CD4-positive, alpha-beta T cell treated with Interleukin-17A for 4 hours (primary cell): ENCODE measurements around the gene GALNT18.

Experiments used
- DNase-seq: peaks from one replicate; pipeline ENCODE4 v3.0.0-alpha.2; 2020; ENCODE audit warnings: mixed read lengths

GALNT18 gene

GRCh38 chr11:11293798-11294550, 327.8 kb downstream of the GALNT18 start:
- no peak for DNase-seq

DNA sequence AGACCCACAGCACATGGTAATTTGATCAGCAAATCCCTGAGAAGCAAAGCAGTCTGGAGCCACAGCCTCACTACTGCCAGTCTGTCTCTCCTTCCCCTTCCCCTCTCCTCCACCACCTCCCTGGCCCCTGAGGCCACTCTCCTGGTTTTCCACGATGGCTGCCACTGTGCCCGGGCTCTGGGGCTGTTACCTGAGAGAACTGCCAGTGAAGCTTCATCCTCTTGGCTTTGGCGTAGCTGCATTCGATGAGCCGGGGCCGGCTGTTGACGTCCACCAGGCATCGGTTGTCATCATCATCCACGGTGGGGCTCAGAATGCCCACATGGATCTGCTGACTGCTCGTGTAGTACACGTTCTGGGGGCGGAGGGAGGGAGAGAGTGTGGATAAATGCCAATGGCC, 329.0 kb downstream of the GALNT18 start:
- no peak for DNase-seq

DNA sequence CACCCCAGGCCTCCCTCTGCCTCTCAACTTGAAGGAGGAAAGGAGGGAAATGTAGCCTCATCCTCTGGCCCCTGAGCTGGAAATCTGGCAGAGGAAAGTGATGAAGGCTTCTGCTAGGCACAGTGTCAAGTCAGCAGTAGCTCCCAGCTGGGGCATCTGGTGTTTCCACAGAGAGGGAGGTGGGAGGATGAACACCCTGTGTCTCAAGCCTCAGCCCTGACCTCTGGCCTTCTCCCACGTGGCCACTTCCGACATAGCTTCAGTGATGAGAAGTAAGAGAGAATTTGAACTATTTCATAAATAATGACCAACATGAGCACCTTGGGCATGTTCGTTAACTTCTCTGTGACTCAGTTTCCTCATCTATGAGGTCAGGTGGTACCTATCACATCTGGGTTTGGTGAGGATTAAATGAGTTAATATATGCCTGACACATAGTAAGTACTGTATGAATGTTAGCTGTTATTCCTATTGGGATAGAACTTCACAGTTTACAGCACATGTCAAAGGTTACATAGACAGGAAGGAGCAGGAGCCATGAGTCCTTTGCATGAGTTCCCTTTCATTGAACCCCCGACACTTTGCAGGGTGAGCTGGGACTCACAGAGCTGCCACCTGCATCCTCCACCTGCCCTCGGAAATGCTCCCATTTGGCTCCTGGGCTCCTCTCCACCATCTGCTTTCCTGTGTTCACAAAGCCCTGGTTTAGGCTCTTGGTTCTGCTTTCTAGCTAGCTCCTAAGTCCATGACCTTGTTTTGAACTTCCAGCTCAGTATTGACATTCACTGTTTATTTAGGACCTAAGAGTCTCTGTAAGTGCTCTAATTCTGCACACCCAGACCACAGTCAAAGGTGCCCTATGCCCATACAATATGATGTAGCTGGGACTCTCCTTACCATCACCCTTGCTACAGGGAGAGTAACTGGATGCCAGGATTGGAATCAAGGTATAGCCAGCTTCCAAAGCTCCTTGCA, 330.5 kb downstream of the GALNT18 start:
- no peak for DNase-seq

DNA sequence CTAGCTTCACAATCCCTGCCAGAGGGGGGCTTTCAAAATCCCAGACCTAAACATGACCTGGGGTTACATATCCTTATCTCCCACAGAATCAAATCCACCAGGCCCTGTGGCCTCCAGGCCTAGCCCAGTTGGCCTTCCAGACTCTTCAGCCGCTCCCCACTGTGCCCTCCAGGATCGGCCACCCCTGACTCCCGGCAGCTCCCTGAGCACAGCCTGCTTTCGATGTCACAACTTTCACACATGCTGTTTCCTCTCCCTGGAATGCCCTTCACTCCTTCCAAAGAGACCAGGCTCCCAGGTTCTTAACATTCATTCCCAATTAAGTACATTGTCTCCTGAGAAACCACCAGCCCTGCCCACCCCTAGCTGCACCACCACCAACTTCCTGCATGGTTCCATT, 331.5 kb downstream of the GALNT18 start:
- no peak for DNase-seq

DNA sequence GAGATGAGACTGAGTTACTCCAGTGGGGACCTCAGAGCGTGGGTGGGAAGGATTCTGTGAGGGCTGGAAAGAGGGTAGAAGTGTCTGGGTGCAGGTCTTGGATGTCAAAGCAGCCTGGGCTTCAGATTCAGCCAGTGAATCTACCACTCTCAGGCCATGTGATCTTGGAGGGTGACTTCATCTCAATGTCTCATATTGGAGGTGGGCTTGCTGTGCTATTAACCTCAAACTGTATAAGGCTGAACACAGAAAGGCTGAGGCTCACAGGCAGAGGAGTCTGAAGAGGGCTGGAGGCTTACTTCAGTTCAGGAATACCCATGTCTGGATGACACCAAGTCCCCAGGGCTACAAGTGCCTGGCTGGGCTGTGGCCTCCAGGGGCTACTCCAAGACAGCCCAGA, 332.1 kb downstream of the GALNT18 start:
- no peak for DNase-seq

GRCh38 chr11:11288972-11289616, 332.7 kb downstream of the GALNT18 start:
- no peak for DNase-seq

- DNase-seq = no peak
These were observed 337.3 kb downstream of the GALNT18 start for GRCh38 chr11:11284481-11284880.

DNA sequence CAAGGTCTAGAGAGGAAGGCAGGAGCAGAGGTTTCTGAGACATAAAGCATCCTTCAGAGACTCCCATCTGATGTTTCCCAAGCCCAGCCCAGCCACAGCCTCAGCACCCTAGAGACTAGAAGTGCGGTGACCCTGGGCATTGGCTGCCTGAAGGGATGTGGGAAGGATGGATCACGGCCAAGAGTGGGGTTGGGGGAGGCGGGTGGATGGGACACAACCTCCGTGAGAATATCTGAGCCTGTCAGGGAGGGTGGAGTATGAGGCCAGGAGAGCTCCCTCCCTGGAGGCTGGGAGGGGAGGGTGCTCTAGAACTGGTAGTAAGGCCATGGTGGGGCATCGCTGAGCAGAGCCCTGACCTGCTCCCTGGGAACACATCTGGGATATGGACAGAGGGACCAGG, 340.2 kb downstream of the GALNT18 start:
- no peak for DNase-seq

- no peak for DNase-seq
These were observed 341.0 kb downstream of the GALNT18 start for GRCh38 chr11:11280826-11281225.

GRCh38 chr11:11279956-11280689, 341.7 kb downstream of the GALNT18 start:
- peak; percentile 10 for DNase-seq

GRCh38 chr11:11272254-11272653, 349.6 kb downstream of the GALNT18 start:
- no peak for DNase-seq

DNA sequence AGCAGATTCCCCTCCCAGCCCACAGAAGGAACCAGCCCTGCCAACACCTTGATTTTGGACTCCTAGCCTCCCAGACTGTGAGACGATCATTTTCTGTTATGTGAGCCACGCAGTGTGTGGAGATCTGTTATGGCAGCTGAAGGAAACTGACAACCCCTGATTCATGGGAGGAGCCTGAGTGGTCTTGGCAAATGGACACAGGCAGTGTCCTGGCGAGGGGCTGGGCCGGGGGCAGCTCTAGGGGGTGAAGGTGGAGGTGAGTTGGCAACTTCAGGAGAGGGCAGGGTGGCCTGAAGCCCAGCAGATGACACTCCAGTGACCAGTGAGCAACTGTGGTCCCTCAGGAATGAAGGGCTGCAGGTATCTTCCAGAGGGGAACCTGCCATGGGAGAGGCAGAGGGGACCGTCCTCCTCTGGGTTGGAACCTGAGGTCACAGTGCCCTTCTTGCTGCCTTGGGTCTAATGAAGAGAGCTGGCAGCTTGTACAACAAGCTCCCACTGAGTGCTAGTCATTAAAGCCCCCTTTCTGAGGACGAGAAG, 351.5 kb downstream of the GALNT18 start:
- no peak for DNase-seq

DNA sequence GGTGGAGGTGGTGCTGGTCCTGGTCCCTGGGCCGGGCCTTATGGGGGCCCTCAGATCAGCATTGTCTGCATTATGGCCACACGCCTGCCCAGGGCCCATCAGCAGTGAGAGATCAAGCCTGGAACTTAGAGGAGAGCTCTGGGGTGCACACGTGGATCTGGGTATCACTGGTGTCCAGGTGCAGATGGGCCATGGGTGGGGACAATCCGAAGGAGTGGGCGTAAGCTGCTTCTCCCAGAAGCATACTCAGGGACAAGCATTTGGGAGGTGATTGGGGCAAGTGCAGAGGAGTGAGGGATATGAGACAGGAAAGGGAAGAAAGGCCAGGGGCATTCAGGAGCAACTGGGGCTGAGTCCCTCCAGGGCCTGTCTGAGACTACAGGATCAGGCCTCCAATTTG, 353.1 kb downstream of the GALNT18 start:
- DNase-seq = no peak

- DNase-seq = no peak
These were observed 353.7 kb downstream of the GALNT18 start for GRCh38 chr11:11268119-11268518.

DNA sequence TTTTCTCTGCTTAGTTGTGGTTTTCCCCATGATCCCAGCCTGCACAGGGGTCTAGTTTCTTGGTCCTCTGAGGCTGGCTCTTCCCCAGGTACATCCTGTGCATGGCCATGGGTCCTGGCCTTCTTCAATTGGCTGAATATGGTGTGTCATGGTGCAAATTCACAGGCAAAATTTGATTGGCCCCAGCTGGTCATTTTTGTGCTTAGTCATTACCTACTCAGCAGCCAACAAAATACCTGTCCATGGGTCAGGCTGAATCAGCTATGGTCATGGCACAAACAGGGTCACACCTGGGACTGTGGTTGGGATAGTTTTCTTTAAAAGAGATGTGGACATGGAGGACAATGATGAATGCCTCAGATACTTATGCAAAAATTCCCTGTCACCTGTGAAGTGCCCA, 354.5 kb downstream of the GALNT18 start:
- DNase-seq = no peak

DNA sequence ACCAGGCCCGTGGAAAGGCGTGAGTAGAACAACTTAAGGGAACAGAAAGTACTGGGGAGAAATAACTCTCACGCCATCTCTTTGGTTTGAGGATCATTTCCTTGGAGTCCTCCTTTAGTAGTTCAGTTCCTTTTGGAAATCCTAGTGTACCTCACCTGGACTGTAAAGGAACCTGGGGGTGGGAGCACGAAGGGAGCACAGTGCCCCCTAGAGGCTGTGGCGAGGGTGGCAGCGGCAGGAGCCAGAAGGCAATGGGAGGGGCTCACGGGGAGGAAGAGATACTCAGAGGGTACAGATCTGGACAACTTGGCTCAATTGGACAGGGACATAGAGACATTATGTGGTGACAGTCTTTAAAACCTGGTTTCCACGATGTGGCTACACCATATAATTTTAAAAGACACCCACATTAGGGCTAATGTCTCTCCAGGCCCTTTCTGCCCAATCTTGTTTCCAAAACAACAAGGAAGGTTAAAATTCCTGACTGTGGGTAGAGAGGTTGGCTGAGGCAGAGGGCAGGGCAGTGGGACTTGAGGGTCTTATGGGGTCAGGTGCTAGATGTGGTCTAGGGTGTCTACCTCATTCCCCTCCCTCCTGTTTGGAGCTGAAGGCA, 355.7 kb downstream of the GALNT18 start:
- peak; percentile 69 for DNase-seq

- DNase-seq = no peak
These were observed 356.5 kb downstream of the GALNT18 start for GRCh38 chr11:11265320-11265719.

GRCh38 chr11:11263238-11264005, 358.4 kb downstream of the GALNT18 start:
- no peak for DNase-seq

GRCh38 chr11:11262171-11262920, 359.5 kb downstream of the GALNT18 start:
- no peak for DNase-seq

DNA sequence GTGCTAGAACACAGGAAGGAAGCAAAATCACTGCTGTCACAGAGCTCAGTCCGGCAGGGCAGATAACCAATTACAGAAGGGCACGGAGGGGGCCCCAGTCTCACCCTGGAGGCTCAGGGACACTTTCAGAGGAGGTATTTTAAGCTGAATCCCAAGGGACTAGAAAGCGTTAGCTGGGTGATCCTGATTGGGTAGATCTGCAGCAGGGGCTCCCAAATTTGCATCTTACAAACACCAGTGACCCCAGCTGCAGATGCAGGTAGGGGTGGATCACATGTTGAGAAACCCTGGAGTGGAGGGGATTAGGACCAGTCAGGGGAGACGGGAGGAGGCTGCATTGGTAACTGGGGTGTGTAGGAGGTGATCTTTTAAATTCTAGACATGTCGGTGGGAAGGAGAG, 360.2 kb downstream of the GALNT18 start:
- no peak for DNase-seq
